Endodermal cell (in vitro differentiated cells): ENCODE data around the gene PCDHB2. TPM values are rescaled to one million over a fixed set of nuclear protein-coding genes. Genes with fewer than 3 reads are reported as not detected.
A peak's percentile ranks its signal among the peaks of the same experiment; 100 is the strongest.

Experiments
- DNase-seq: peaks from one replicate; pipeline ENCODE4 v3.0.0-alpha.2; 2017
- H3K27ac ChIP-seq: 2 replicates; pipeline ENCODE4 v1.5.1; 2013; ENCODE audit warnings: mild to moderate bottlenecking, low read depth, low read length, moderate library complexity
- H3K27me3 ChIP-seq: 2 replicates; pipeline ENCODE4 v1.6.1; 2013; ENCODE audit warnings: mild to moderate bottlenecking, low read length, moderate library complexity; ENCODE audit not compliant: insufficient read depth, control insufficient read depth, poor library complexity, severe bottlenecking
- H3K36me3 ChIP-seq: 2 replicates; pipeline ENCODE4 v1.7.0; 2013; ENCODE audit warnings: mild to moderate bottlenecking, low read length, moderate library complexity; ENCODE audit not compliant: control insufficient read depth, insufficient read depth
- H3K4me1 ChIP-seq: one replicate; pipeline ENCODE4 v1.7.0; 2013; ENCODE audit warnings: low read length; ENCODE audit not compliant: control insufficient read depth, insufficient read depth
- H3K4me3 ChIP-seq: 2 replicates; pipeline ENCODE4 v1.5.1; 2013; ENCODE audit warnings: mild to moderate bottlenecking, low read length, moderate library complexity
- H3K9ac ChIP-seq: 2 replicates; pipeline ENCODE4 v1.6.1; 2013; ENCODE audit warnings: mild to moderate bottlenecking, low read length, moderate library complexity; ENCODE audit not compliant: poor library complexity, severe bottlenecking; ENCODE audit errors: extremely low read depth
- H3K9me3 ChIP-seq: 2 replicates; pipeline ENCODE4 v1.6.1; 2013; ENCODE audit warnings: mild to moderate bottlenecking, low read length, moderate library complexity; ENCODE audit not compliant: control insufficient read depth
- H3K27ac Mint-ChIP-seq: 2 replicates; pipeline ENCODE4 v1.8.0; 2020; ENCODE audit warnings: mixed read lengths
- H3K27me3 Mint-ChIP-seq: 2 replicates; pipeline ENCODE4 v1.8.0; 2021; ENCODE audit warnings: mild to moderate bottlenecking, mixed read lengths; ENCODE audit not compliant: insufficient read depth
- H3K36me3 Mint-ChIP-seq: 2 replicates; pipeline ENCODE4 v1.8.0; 2020; ENCODE audit warnings: low read depth, mixed read lengths
- H3K4me1 Mint-ChIP-seq: 2 replicates; pipeline ENCODE4 v1.8.0; 2020; ENCODE audit warnings: mixed read lengths
- H3K4me3 Mint-ChIP-seq: 2 replicates; pipeline ENCODE4 v1.8.0; 2020; ENCODE audit warnings: mild to moderate bottlenecking, moderate library complexity, mixed read lengths
- H3K9me3 Mint-ChIP-seq: 2 replicates; pipeline ENCODE4 v1.8.0; 2020; ENCODE audit warnings: mild to moderate bottlenecking, mixed read lengths
- WGBS, 2 experiments: methylation state at CpG; one replicate each; pipeline versions ENCODE4 v1.1.5 to v1.1.7; 2013; ENCODE audit warnings: missing lambda C conversion rate in 2 of 2, mixed read lengths in 1 of 2; ENCODE audit not compliant: insufficient coverage in 1 of 2, insufficient read length in 1 of 2; 5-methylcytosine and 5-hydroxymethylcytosine counted together
- total RNA-seq, 2 donors: library from RNA; stranded (reverse); fragmentation: NEBNext Ultra II Directional in 1 of 2; extraction: Animal tissue kit (Norgen Biotek cat#: 25700) in 1 of 2; gene quantifications; 2 replicates in 1 of 2; 3 replicates in 1 of 2; pipeline ENCODE4 v1.2.1, GENCODE V29; 2021
- TF ChIP-seq, protein P1 (sequence below): fragments of 200-600 bp; sonication (generic); conservative IDR thresholded peaks from 2 replicates; pipeline ENCODE4 v1.5.0; 2021; ENCODE audit warnings: antibody characterized with exemption, mild to moderate bottlenecking

Gene PCDHB2
- total RNA-seq, 2 donors from 2014 or later = 28.4 to 32.1 TPM

DNA sequence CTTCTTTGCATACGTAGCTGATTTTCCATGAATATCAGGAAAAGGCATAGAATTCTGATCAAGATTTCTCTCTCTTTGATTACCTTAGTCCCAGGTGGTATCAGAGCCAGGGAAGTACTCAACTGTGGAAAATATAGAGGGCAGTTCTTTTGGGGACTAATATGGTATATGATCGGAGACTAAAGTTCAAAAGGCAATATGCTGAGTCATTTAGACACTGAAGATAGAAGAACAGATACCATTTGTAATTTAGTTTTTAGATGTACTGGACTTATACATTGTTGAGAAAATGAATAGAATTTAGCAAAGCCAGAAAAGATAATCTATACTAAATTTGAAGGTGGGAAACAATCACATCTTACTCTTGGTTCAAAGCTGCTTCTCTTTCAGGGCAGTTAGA is 10.9 kb downstream of the PCDHB2 start:
- Mint-ChIP-seq H3K27me3 (no peaks in the 10 kb centered on the region), H3K36me3 (peaks cover 47% of the 10 kb centered on the region), H3K4me3 (no peak overlapping the region), H3K9me3 (peaks cover 17% of the 10 kb centered on the region), H3K27ac (no peak overlapping the region), H3K4me1 (no peaks in the 10 kb centered on the region)
- H3K27ac ChIP-seq = no peak overlapping the region
- 50 to 71% methylated on average over 1 to 2 of the region's 2 CpGs for WGBS, 2 experiments
- no peaks in the 10 kb centered on the region for H3K4me1 ChIP-seq
- DNase-seq = no peak
- no peaks in the 10 kb centered on the region for H3K27me3 ChIP-seq
- TF ChIP-seq, protein P1, sequence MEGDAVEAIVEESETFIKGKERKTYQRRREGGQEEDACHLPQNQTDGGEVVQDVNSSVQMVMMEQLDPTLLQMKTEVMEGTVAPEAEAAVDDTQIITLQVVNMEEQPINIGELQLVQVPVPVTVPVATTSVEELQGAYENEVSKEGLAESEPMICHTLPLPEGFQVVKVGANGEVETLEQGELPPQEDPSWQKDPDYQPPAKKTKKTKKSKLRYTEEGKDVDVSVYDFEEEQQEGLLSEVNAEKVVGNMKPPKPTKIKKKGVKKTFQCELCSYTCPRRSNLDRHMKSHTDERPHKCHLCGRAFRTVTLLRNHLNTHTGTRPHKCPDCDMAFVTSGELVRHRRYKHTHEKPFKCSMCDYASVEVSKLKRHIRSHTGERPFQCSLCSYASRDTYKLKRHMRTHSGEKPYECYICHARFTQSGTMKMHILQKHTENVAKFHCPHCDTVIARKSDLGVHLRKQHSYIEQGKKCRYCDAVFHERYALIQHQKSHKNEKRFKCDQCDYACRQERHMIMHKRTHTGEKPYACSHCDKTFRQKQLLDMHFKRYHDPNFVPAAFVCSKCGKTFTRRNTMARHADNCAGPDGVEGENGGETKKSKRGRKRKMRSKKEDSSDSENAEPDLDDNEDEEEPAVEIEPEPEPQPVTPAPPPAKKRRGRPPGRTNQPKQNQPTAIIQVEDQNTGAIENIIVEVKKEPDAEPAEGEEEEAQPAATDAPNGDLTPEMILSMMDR = no peak
- H3K9ac ChIP-seq = no peak overlapping the region
- H3K4me3 ChIP-seq = no peak overlapping the region
- peaks cover 10% of the 10 kb centered on the region for H3K9me3 ChIP-seq
- H3K36me3 ChIP-seq = peaks cover 3% of the 10 kb centered on the region

DNA sequence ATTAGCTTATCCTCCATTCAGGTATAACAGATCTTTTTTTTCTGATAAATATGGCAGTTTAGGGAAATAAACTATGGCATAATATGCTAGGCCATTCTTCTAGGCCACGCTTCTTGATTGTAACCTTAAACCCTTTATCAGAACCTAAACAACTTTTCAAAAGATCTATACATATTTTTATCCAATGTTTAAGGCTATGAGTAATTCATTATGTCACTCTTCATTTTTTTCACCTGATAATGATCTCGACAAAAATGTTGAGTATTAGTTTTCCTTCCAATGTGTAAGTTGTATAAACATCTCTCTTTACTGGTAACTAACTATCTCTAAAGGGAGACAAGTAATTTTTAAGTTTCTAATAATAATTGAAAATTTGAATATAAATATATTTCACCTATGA is 24.8 kb downstream of the PCDHB2 start:
- H3K27ac ChIP-seq = no peak overlapping the region
- no peaks in the 10 kb centered on the region for H3K4me1 Mint-ChIP-seq
- H3K36me3 ChIP-seq = no peaks in the 10 kb centered on the region
- peaks cover 11% of the 10 kb centered on the region for H3K9me3 ChIP-seq
- H3K4me1 ChIP-seq = no peaks in the 10 kb centered on the region
- no peak overlapping the region for H3K27ac Mint-ChIP-seq
- H3K9me3 Mint-ChIP-seq = peaks cover 30% of the 10 kb centered on the region
- H3K27me3 Mint-ChIP-seq = peaks cover 2% of the 10 kb centered on the region
- no peak overlapping the region for H3K4me3 ChIP-seq
- DNase-seq = no peak
- TF ChIP-seq, protein P1 = no peak
- H3K27me3 ChIP-seq = no peaks in the 10 kb centered on the region
- H3K9ac ChIP-seq = no peak overlapping the region
- H3K36me3 Mint-ChIP-seq = peaks cover 20% of the 10 kb centered on the region
- no CpG with 5 or more reads among the region's 2 CpGs for WGBS, 2 experiments
- no peak overlapping the region for H3K4me3 Mint-ChIP-seq

DNA sequence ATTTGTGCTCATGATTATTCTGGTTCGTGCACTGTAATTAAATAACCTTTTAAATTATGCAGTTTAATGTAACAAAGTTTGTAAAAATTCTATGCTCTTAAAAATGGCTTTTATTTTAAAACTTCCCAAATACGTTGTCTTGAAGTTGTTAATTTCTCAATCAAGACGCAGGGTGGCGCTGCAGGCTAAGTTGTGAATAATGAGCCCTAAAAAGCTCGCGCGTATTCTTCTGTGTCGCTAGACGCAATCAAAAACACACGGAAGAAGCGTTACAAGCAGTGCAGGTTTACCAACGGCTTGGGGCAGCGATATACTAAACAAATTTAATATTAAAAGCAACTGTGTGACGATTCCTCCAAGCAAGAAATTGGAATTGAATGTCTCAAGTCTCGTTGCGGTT is 27.1 kb downstream of the PCDHB2 start, which contains the start of gene PCDHB4:
PCDHB4 (plus strand) TSS at position 256 of the 400 bp plus-strand sequence. CDS start 181 bp downstream, outside the sequence.
- Mint-ChIP-seq H3K27ac (no peak within 1 kb of the TSS), H3K36me3 (peaks cover 17% of the 10 kb centered on the region), H3K27me3 (peaks cover 2% of the 10 kb centered on the region), H3K4me3 (no peak within 1 kb of the TSS), H3K9me3 (peaks cover 17% of the 10 kb centered on the region), H3K4me1 (no peaks in the 10 kb centered on the region)
- Histone ChIP-seq H3K36me3 (no peaks in the 10 kb centered on the region), H3K9me3 (peaks cover 5% of the 10 kb centered on the region), H3K9ac (no peak within 1 kb of the TSS), H3K27ac (no peak within 1 kb of the TSS), H3K4me3 (no peak within 1 kb of the TSS), H3K4me1 (no peaks in the 10 kb centered on the region), H3K27me3 (no peaks in the 10 kb centered on the region)
- peak; percentile 81 for DNase-seq
- TF ChIP-seq, protein P1 = peak; percentile 85
- WGBS, 2 experiments = 75 to 80% methylated on average over 11 to 16 of the region's 16 CpGs
